Caki2 (cell line): ENCODE results near the gene S1PR4. TPM values are rescaled to one million over a fixed set of nuclear protein-coding genes. Genes with fewer than 3 reads are reported as not detected.

Experiments used
- DNase-seq: peaks from one replicate; pipeline ENCODE4 v3.0.0-alpha.2; 2015; ENCODE audit warnings: low read depth
- in situ Hi-C: cut with HindIII; loops from 2 replicates; pipeline ENCODE4 v1.10.0; 2016; ENCODE audit warnings: low sequenced_read_pairs, low pct_unique_long_range_greater_than_20kb, mixed read lengths
- total RNA-seq: library from RNA; depleted of rRNA; stranded (reverse); fragments of >200 nt; shearing (Covaris generic); gene quantifications from 2 replicates; pipeline ENCODE4 v1.2.3, GENCODE V29; 2014; ENCODE audit warnings: low replicate concordance; rRNA removed

S1PR4 gene
- total RNA-seq = 0.58 TPM in 1 of 2 replicates, not detected in the other

GRCh38 chr19:3178377-3178972 lies at the start of gene S1PR4:
Gene S1PR4 (plus strand): TSS chr19:3178769. CDS start chr19:3178793, 24 bp downstream.
- DNase-seq = no peak
- in situ Hi-C loops = no loop called here

GRCh38 chr19:3129112-3129511 lies 49.5 kb upstream of the S1PR4 start:
- DNase-seq = peak; percentile 8
- in situ Hi-C loops = no loop called here

GRCh38 chr19:3131168-3131567 lies 47.4 kb upstream of the S1PR4 start:
- in situ Hi-C loops = no loop called here
- no peak for DNase-seq

GRCh38 chr19:3132971-3133792 lies 45.4 kb upstream of the S1PR4 start:
- DNase-seq = no peak

GRCh38 chr19:3133793-3134116 lies 44.8 kb upstream of the S1PR4 start:
- no peak for DNase-seq
- in situ Hi-C loops = no loop called here

More at GRCh38 chr19:3132971-3133792, 45.4 kb upstream of the S1PR4 start:
- in situ Hi-C loops = no loop called here

- in situ Hi-C loops = no loop called here
- DNase-seq = no peak
These were observed 42.4 kb upstream of the S1PR4 start, which contains the start of gene GNA15 for GRCh38 chr19:3135961-3136683. Gene GNA15 (plus strand): TSS chr19:3136033. CDS start chr19:3136451, 418 bp downstream.

- no peak for DNase-seq
- in situ Hi-C loops = no loop called here
These were observed 41.9 kb upstream of the S1PR4 start for GRCh38 chr19:3136684-3137055.

- in situ Hi-C loops = no loop called here
- DNase-seq = no peak
These were observed 41.5 kb upstream of the S1PR4 start for GRCh38 chr19:3137119-3137518.

GRCh38 chr19:3138268-3138667 lies 40.3 kb upstream of the S1PR4 start:
- no peak for DNase-seq
- in situ Hi-C loops = no loop called here

GRCh38 chr19:3140667-3141038 lies 37.9 kb upstream of the S1PR4 start:
- in situ Hi-C loops = no loop called here
- no peak for DNase-seq

- no peak for DNase-seq
- in situ Hi-C loops = no loop called here
These were observed 36.3 kb upstream of the S1PR4 start for GRCh38 chr19:3142292-3142670.

- in situ Hi-C loops = no loop called here
- DNase-seq = no peak
These were observed 35.7 kb upstream of the S1PR4 start for GRCh38 chr19:3142781-3143337.

- DNase-seq = no peak
- in situ Hi-C loops = no loop called here
These were observed 32.5 kb upstream of the S1PR4 start for GRCh38 chr19:3145909-3146676.

- in situ Hi-C loops = no loop called here
- DNase-seq = no peak
These were observed 31.9 kb upstream of the S1PR4 start for GRCh38 chr19:3146677-3147100.

- in situ Hi-C loops = no loop called here
- no peak for DNase-seq
These were observed 30.1 kb upstream of the S1PR4 start for GRCh38 chr19:3148503-3148902.

- no peak for DNase-seq
- in situ Hi-C loops = no loop called here
These were observed 29.5 kb upstream of the S1PR4 start for GRCh38 chr19:3149089-3149488.

- in situ Hi-C loops = no loop called here
- DNase-seq = no peak
These were observed 28.8 kb upstream of the S1PR4 start for GRCh38 chr19:3149526-3150505.
